ENCODE data around the gene MATN3.

Gene MATN3

DNA sequence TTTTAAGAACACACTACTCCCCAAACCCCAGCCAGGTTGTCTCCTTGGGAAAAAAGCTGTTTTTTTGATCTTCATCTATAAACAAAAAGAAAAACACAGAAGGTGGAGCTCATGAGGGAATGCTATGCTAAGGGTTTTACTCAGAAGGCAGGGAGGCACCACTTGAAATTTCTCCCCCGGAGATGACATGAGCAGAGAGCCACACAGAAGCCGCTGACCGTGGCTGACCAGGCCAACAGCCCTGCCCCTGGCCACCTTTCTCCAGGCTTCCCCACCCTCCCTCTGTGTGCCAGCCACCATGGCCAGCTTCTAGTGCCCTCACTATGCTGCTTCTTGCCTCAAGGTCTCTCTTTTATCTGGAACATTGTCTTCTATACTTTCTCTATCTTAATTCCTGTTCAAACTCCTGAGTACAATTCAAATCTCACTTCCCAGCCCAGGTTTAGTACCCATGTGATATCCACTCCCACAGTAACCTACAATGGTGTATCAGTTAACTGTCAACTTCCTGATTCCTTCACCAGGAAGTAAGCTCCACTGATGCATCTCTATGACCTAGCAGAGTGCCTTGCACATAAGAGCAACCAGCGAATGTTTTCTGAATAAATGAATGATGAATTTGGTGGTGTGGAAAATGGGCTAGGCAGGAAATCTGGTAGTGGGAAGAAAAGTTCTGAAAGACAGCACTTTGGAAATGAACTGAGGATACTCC is 23.6 kb upstream of the MATN3 start:
- no peak for DNase-seq

DNA sequence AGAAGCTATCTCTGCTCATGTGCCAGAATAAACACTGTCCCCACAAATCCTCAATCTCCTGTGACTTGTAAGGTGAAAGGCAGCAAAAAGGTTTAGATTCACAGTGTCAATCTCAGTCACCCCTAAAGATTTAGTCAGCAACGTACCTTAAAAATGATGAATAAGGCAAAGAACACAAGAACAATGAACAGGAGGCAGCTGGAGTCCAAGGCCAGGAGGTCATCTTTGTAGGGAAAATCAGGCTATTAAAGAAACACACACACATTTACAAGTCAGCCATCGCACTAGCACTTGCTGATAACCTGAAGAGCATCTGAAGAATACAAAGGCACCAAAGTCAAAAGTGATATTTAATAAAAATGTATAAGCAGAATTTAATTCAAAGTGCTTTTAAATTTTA is 22.4 kb upstream of the MATN3 start:
- DNase-seq: no peak

DNA sequence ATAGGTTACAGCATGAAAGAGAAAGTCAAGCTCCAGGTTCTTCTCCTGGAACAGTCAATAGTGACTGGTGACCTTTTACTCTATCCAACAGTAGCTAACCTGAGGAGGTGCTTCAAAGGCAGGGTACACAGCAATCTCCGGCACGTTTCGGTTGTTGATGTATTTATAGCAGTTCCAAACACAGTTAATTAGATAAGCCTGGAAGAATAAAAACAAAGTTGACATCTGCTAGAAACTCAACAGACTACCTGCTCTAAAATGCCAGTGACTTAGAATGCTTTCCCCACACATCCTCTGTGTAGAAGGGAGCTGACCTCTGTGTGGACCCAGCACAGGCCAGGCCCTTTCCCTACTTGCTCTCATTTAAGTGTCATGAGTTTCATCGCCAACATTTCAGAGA is 21.8 kb upstream of the MATN3 start:
- DNase-seq: no peak

- DNase-seq: no peak
These were observed 20.9 kb upstream of the MATN3 start for GRCh38 chr2:20033322-20033721.

- no peak for DNase-seq
These were observed 17.8 kb upstream of the MATN3 start for GRCh38 chr2:20030224-20030623.

DNA sequence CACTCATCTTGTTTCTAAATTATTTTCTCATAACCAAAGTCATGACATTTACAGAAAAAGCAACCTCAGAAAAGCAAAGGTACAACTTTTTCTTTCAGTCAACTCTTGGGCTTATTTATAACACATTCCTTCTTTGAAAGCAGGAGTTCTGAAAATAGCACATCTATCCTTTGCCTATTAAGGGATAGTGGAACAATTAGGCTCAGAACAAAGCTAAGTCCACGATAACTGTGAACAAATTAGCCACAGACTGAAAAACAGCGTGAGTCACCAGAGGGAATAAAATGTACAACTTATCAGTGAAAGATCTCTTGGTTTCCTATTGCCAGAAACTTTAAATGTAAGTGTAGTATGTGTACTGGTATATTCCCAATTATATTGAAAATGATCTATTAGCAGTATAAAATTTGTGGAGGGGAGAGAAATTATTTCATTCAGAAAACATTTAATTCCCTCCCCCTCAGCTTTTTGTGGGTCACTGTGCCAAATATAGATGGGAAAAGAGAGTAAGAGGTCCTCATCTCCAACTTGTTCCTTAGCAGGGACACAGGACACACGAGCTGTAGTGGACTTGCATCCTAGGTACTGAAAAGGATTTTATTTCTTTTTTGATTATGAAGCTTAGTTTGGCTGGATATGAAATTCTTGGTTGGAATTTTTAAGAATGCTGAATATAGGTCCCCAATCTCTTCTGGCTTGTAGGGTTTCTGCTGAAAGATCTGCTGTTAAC is 15.4 kb upstream of the MATN3 start:
- no peak for DNase-seq

DNA sequence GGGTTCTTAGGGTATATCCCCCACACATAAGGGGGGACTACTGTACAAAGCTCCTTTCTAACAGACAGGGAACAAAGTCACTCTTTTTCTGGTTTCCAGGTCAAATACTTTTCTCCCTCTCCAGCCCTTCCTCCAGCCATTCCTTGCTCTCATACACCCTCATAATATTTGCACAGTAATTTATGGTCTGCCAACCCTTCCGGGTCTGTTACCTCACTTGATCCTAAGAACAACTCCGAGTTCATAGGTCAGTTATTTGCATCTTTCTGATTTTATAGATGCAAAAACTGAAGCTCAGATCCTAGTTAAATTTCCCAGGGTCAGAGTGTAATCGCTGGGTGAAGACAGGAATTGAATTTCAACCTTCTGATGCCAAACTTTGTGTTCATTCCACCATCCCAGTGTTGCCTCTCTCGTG is 14.8 kb upstream of the MATN3 start:
- DNase-seq: no peak

DNA sequence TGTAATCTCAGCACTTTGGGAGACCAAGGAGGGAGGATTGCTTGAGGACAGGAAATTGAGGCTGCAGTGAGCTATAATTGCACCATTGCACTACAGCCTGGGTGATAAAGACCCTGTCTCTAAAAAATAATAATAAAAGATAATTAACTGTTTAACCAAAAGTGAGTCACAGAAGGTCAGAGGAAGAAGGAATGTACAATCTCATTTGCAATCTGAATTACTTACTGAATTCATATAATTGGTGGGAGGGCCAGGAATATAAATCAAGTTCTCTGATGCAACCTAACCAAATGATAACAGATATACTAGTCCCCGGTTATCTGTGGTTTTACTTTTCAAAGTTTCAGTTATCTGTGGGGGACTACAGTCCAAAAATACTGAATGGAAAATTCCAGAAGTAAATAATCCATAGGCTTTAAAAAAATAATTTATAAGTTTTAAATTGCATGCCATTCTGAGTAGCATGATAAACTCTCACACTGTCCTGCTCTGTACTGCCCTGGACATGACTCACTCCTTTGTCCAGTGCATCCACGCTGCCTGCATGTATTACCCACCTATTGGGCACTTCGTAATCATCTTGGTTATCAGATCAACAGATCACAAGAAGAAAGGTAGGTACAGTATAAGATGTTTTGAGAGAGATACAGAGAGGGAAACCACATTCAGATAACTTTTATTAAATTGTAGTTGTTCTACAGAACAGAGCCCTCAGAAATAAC is 12.8 kb upstream of the MATN3 start:
- no peak for DNase-seq

- no peak for DNase-seq
These were observed 11.2 kb upstream of the MATN3 start for GRCh38 chr2:20023688-20024087.

DNA sequence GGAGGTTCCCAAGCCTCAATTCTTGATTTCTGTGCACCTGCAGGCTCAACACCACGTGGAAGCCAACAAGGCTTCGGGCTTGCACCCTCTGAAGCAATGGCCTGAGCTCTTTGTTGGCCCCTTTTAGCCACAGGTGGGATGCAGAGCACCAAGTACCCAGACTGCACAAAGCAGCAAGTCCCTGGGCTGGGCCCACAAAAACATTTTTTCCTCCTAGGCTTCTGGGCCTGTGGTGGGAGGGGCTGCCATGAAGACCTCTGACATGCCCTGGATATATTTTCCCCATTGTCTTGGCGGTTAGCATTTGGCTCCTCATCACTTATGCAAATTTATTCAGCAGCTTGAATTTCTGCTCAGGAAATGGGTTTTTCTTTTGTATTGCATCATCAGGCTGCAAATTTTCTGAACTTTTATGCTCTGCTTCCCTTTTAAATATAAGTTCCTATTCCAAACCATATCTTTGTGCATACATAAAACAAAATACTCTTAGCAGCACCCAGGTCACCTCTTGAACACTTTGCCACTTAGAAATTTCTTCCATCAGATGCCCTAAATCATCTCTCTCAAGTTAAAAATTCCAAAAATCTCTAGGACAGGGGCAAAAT is 9.0 kb upstream of the MATN3 start:
- no peak for DNase-seq

DNA sequence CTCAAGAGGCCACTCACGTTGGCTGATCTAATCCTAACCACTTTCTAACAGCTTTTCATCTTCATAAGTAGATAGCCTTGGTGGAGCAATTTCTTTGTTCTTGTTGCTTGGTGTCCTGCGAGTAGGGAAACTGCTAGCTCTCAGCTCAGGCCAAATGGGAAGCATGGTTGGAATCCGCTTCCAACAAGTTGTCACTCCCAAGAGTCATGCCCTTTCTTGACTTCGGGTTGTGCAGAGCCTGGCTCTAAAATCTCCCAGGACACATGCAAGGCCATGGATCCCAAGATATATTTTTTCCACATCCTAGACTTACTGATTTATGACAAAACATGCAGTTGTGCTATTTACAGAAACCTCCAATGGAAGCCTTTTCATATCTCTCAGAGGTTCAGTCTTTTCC is 7.3 kb upstream of the MATN3 start:
- DNase-seq: no peak

- no peak for DNase-seq
These were observed 6.2 kb upstream of the MATN3 start for GRCh38 chr2:20018601-20019152.

DNA sequence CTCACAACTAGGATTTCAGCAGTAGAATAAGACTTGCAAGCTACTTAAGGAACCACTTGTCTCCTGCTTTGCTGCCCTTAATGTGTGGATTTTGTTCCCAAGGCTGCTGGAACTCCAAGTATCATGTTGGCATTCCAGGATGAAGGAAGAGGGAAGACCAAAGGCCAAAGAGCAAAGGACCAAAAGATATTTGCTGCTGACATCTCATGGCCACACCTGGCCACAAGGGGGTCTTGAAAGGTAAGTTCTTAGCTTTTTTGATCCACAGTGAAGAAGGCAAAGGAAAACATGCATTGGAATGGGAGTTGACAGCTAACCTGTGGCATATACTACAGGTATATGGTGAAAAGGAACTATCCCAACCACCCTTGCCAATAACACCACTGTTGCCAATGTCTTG is 3.9 kb upstream of the MATN3 start:
- DNase-seq: no peak

DNA sequence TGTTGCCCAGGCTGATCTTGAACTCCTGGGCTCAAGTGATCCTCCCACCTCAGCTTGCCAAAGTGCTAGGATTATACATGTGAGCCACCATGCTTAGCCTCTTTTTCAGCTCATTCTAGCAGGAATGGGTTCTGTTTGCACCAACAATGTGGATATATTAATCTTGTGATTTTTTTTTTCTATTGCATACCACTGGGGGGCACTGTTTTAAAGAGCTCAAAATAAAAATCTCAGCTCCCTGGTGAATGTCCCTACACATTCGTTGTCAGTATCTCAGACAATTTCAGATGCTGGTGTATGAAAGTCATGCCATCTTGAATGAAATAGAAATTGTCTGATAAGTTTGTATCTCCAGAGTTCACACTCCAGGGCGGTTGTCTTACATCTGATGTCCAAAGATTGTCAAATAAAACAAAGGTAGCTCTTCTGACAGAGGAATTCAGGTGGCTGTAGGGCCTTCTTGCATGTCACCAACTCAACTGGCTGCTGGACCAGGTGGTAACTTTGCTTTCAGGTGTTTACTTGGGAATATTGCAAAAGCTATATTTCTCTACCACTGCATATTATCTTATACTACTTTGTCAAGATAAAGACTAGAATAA is 3.1 kb upstream of the MATN3 start:
- no peak for DNase-seq

DNA sequence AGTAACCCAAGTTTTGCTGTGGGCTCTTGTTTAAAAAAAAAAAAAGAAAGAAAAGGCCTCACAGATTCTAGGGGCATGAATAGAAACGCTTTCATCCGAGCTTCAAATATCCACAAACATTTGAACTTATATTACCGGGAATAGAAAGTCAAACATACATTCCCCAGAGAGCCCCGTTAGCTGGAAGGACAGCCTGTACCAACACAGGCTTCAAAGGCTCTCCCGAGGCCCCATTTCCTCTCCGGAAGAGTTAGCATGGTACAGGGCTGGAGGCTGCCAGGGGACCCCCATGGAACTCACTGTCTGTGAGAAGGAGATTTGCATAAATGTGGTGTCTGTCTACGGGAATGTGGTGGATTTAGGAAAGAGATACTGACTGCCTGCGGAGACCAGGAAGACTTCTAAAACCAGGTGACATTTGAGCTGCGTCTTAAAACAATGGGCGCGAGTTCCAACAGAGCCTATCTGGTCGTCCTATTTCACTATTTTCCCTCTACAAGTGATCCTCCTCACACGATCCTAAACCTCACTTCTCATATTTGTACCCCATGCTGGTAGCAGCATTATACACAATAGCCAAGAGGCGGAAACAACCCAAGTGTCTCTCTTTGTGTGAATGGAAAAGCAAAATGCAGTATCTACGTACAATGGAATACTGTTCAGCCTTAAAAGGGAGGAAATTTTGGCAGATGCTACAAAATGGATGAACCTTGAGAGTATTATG is 820 bp upstream of the MATN3 start:
- DNase-seq: no peak

DNA sequence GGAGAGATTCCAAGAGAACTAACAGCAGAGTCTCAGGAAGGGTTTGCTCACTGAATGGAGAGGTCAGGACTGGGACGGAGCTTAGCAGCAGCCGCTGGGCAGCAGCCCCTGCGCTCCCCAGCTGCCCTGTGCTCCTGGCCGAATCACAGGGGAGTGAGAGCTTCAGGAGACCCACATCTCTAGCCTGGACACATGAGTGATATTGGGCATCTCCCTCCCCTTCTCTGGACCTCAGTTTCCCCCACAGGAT is 511 bp downstream of the MATN3 start:
- DNase-seq: no peak

DNA sequence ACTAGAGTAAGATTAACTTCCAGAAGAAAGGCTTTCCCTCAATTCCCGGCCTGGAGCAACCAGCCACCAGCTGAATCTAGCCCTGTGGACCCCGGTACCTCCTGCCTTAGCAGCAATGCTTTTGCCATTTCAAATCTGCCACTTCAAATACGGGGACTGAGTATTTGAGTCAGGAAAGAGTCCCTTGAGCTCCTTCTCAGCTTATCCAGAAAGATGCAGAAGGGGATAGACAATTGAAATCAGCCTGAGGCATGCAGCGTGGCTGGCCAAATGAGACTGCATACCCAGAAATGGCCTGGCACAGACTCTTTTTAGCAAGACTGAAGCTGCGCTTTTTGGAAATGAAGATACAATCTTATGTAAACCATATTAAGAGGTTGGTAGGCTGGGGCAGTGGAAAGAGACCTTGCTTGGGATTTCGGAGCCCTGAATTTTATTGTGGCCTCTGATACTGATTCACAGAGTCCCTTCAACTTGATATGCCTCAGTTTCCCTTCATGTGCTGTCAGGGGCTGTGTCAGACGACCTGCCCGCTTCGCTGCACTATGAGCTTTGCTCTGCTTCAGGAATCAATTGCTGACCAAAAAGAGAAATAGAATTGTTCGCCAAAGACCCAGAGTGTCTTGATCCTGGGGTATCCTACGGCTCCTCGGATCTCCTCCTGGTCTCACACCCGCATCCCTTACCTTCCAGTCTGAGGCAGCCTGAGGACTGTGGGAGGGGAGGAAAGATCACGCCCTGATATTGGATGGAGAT is 1.0 kb downstream of the MATN3 start:
- DNase-seq: no peak

DNA sequence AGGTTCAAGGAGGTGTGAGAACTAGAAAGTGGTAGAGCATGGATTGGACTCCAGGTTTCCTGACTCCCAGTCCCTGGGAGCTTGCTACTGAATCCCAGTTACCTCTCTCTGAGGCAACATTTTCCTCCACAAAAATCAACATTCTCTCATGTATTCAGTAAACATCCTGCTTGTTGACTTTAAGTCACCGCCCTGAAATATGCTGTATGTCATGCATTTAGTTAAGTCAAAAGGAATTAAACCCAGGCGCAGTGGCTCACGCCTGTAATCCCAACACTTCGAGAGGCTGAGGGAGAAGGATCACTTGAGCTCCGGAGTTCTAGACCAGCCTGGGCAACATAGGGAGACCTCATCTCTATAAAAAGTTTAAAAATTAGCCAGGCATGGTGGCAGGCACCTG is 3.8 kb downstream of the MATN3 start:
- no peak for DNase-seq

DNA sequence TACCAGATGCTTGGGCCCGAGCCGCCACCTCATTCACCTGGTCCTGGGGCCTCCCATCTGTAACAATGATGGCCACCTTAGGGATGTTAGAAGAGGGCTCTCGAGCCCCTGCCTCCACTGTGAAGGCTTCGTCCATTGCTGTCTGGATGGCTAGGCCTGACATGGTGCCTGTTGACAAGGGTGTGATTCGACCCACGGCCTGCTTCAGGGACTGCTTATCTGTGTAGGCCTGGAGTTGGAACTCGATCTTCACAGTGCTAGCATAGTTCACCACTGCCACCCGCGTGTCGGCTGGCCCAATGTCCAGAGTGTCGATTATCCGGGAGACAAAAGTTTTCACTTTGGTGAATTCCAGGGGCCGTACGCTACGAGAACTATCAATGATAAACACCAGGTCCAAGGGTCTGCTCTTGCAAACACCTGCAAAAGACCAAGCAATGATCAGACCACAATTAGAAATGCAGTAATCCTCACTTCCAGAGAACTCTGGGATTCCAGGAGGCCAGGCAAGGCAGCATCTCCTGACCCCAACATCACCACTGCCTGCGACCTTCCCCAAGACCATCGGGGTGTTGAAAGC is 6.5 kb downstream of the MATN3 start:
- DNase-seq: no peak

- no peak for DNase-seq
These were observed 7.3 kb downstream of the MATN3 start for GRCh38 chr2:20005067-20005627.

DNA sequence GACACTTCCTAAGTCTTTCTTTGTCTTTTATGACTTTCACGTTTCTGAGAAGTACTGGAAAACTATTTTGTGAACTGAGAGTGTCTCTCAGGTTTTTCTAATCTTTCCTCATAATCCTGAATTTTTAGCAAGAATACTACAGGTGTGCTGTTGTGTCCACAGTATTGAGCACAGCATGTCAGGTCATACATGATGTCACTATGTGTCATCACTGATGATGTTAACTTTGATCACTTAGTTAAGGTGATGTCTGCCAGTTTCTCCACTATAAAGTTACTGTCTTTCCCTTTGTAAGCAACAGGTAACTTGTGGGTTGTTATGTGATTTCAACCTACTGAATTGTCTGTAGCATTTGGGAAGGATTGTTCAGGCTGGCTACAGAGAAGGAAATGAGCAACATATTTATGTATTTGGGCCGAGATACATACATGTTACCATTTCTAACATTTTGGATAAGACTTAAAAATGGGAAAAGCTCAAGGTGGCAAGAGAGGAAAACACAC is 11.1 kb downstream of the MATN3 start:
- no peak for DNase-seq
